Stimulated activated memory B cell treated with anti-CD40 and anti-IgM and Interleukin-4, amounts not matched to agents 10 μg/mL and 1 μg/mL and 100 μg/mL, for 72 hours (primary cell): ENCODE measurements around the gene BAX.

Experiments
- ATAC-seq: fragments of 150-1000 bp; cut with Tn5 transposase; 2 replicates; pipeline ENCODE4 v1.10.0; 2021
- H3K27ac Mint-ChIP-seq: one replicate; pipeline ENCODE4 v1.8.0; 2022; ENCODE audit warnings: mild to moderate bottlenecking, mixed read lengths
- H3K27me3 Mint-ChIP-seq: one replicate; pipeline ENCODE4 v1.8.0; 2022; ENCODE audit warnings: mixed read lengths
- H3K36me3 Mint-ChIP-seq: one replicate; pipeline ENCODE4 v1.8.0; 2022; ENCODE audit warnings: mixed read lengths
- H3K4me1 Mint-ChIP-seq: one replicate; pipeline ENCODE4 v1.8.0; 2022; ENCODE audit warnings: mixed read lengths
- H3K4me3 Mint-ChIP-seq: one replicate; pipeline ENCODE4 v1.8.0; 2022; ENCODE audit warnings: mild to moderate bottlenecking, moderate library complexity, mixed read lengths
- H3K9me3 Mint-ChIP-seq: one replicate; pipeline ENCODE4 v1.8.0; 2022; ENCODE audit warnings: mixed read lengths

Gene BAX

DNA sequence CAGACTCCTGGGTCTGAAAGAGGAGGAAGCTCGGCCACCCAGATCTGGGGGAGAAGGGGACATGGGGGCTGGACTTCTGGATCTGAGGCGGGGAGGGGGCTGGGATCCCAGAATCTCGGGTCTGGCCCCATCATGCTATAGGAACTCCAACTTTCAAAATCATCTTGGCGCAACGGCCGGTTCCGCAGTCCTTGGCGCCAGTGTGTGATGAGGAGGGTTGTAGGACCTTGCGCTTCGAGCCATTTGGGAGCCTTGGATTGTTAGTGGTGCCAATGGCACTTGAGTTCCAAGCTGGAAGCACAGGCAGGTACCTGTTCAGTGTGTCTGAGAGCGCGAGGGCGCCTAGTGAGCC lies 39.3 kb downstream of the BAX start:
- H3K36me3 Mint-ChIP-seq, result peaks cover 35% of the 10 kb centered on the region
- H3K27me3 Mint-ChIP-seq, result no peaks in the 10 kb centered on the region
- H3K27ac Mint-ChIP-seq, result peak overlapping the region; percentile 93
- H3K4me1 Mint-ChIP-seq, result peaks cover 60% of the 10 kb centered on the region
- ATAC-seq, result no peak
- no peaks in the 10 kb centered on the region for H3K9me3 Mint-ChIP-seq
- H3K4me3 Mint-ChIP-seq, result peak overlapping the region; percentile 88

DNA sequence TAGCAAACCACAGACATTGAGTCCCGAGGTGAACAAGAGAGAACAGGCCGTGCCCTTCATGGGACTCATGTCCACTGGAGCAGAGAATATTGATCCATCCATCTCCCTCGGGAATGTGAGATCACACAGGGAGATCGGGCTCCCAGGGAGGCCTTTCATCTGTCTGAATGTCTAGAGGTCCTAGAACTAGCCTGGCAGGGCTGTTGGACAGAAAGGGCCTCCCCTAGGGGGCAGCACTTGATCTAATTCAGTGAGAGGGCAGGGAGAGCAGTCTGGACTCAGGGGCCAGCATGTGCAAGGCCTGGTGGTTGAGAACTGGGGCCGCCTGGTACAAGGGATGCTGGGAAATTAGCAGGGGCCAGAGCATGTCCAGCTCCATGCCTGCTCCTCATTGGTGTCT lies 43.3 kb downstream of the BAX start:
- H3K4me3 Mint-ChIP-seq, result no peak overlapping the region
- H3K27me3 Mint-ChIP-seq, result no peaks in the 10 kb centered on the region
- peaks cover 36% of the 10 kb centered on the region for H3K36me3 Mint-ChIP-seq
- H3K27ac Mint-ChIP-seq, result no peak overlapping the region
- no peaks in the 10 kb centered on the region for H3K9me3 Mint-ChIP-seq
- no peak for ATAC-seq
- peaks cover 44% of the 10 kb centered on the region for H3K4me1 Mint-ChIP-seq

- Mint-ChIP-seq H3K27me3 (no peaks in the 10 kb centered on the region), H3K9me3 (no peaks in the 10 kb centered on the region), H3K27ac (no peak overlapping the region), H3K4me3 (no peak overlapping the region), H3K4me1 (peaks cover 32% of the 10 kb centered on the region), H3K36me3 (peaks cover 46% of the 10 kb centered on the region)
- peak; percentile 80 for ATAC-seq
Observed at GRCh38 chr19:48999481-49000325, 45.0 kb downstream of the BAX start.

DNA sequence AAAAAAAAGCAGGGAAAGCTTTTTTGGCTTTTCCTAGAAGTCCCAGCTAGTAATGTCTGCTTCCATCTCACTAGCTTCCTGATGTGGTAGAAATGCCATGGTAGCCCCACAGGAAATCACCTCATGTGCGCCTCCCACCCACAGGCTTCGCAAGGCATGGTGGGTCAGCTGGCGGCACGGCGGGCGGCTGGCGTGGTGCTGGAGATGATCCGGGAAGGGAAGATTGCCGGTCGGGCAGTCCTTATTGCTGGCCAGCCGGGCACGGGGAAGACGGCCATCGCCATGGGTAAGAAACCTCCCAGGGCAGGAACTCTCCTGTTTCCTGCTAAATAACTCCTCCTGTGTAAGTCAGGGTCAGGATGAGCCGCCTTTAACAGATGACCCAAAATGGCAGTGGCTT lies 49.5 kb downstream of the BAX start:
- H3K27me3 Mint-ChIP-seq, result no peaks in the 10 kb centered on the region
- peaks cover 57% of the 10 kb centered on the region for H3K36me3 Mint-ChIP-seq
- no peaks in the 10 kb centered on the region for H3K9me3 Mint-ChIP-seq
- no peak overlapping the region for H3K4me3 Mint-ChIP-seq
- no peak for ATAC-seq
- H3K4me1 Mint-ChIP-seq, result peaks cover 9% of the 10 kb centered on the region
- H3K27ac Mint-ChIP-seq, result no peak overlapping the region

DNA sequence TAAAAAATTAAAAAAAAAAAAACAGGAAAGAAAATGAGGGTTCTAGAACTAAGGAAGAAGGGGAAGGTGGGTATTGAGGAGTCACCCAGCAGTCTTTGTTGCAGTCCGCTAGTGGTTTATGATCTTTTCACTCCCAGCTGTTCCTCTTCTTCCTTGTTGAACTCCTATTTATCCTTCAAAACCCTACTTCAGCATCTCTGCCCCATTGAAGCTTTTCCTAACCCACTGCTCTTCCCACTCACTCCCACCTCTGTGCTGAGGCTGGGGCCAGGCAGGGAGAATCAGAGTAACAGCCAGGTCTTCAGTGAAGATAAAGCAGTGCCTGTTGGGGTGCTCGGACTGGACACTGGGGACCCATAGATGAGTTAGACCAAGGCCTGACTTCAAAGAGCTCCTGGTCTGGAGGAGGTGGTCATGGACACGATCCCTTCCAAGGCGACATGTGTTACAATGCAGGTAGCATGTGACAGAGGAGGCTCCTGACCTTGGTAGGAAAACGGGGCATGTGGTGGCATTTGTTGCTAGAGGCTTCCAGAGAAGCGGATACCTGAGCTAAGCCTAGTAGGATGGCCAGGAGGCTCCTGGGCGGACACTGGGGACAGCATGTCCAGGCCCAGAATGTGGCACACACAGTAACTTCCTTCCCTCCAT lies 50.4 kb downstream of the BAX start:
- H3K4me1 Mint-ChIP-seq, result peaks cover under 1% of the 10 kb centered on the region
- no peak overlapping the region for H3K4me3 Mint-ChIP-seq
- H3K27me3 Mint-ChIP-seq, result no peaks in the 10 kb centered on the region
- no peak overlapping the region for H3K27ac Mint-ChIP-seq
- peaks cover 55% of the 10 kb centered on the region for H3K36me3 Mint-ChIP-seq
- H3K9me3 Mint-ChIP-seq, result no peaks in the 10 kb centered on the region
- no peak for ATAC-seq

DNA sequence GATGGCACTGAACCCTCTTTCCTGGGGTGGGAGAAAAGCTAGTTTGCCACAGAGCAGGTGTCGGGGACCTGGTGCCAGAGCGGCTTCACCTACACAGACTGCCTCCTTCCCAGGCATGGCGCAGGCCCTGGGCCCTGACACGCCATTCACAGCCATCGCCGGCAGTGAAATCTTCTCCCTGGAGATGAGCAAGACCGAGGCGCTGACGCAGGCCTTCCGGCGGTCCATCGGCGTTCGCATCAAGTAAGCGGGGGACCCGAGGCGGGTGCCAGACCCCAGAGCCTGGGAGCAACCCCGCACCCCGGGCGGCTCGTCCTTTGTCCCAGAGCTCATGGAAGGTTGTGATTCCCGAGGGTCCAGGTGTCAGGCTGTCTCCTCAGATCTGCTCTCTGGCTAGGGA lies 52.2 kb downstream of the BAX start:
- H3K4me1 Mint-ChIP-seq, result no peaks in the 10 kb centered on the region
- H3K4me3 Mint-ChIP-seq, result no peak overlapping the region
- H3K36me3 Mint-ChIP-seq, result peaks cover 70% of the 10 kb centered on the region
- ATAC-seq, result no peak
- H3K27ac Mint-ChIP-seq, result no peak overlapping the region
- no peaks in the 10 kb centered on the region for H3K27me3 Mint-ChIP-seq
- H3K9me3 Mint-ChIP-seq, result no peaks in the 10 kb centered on the region

GRCh38 chr19:49009828-49010227 lies 55.2 kb downstream of the BAX start:
- H3K27me3 Mint-ChIP-seq, result no peaks in the 10 kb centered on the region
- H3K4me3 Mint-ChIP-seq, result no peak overlapping the region
- no peaks in the 10 kb centered on the region for H3K4me1 Mint-ChIP-seq
- H3K9me3 Mint-ChIP-seq, result no peaks in the 10 kb centered on the region
- no peak overlapping the region for H3K27ac Mint-ChIP-seq
- no peak for ATAC-seq
- peaks cover 50% of the 10 kb centered on the region for H3K36me3 Mint-ChIP-seq

DNA sequence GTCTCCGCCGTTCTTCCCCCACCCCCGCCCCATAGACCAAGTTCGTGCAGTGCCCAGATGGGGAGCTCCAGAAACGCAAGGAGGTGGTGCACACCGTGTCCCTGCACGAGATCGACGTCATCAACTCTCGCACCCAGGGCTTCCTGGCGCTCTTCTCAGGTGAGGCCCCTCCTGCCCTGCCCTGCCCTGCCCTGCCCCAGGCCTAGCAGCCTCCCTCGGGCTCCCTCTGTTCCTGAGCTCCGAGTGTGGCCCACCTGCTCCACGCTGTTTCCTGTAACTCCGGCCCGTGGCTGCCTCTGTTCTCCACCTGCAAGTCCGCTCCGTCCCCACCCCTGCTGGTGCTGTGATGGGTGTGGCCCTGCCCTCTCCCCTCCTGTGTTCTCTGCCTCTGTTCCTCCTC lies 55.8 kb downstream of the BAX start:
- Mint-ChIP-seq H3K4me1 (no peaks in the 10 kb centered on the region), H3K27me3 (no peaks in the 10 kb centered on the region), H3K9me3 (no peaks in the 10 kb centered on the region), H3K27ac (no peak overlapping the region), H3K4me3 (no peak overlapping the region), H3K36me3 (peaks cover 50% of the 10 kb centered on the region)
- no peak for ATAC-seq

DNA sequence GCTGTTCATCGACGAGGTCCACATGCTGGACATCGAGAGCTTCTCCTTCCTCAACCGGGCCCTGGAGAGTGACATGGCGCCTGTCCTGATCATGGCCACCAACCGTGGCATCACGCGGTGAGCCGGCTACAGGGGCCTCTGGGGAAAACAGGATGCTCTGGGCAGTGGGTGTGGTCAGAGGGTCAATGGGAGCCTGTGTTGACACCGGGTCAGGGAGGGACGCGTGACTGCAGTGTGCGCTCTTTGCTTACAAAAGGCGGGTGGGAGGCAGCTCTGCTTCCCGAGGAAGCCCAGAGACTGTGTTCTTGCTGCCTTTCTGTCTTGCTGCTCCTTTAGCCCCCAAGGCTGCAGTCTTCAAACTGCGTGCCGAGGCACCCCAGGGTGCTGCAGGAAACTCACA lies 56.5 kb downstream of the BAX start:
- no peak overlapping the region for H3K4me3 Mint-ChIP-seq
- H3K4me1 Mint-ChIP-seq, result no peaks in the 10 kb centered on the region
- no peak overlapping the region for H3K27ac Mint-ChIP-seq
- H3K9me3 Mint-ChIP-seq, result no peaks in the 10 kb centered on the region
- H3K27me3 Mint-ChIP-seq, result no peaks in the 10 kb centered on the region
- H3K36me3 Mint-ChIP-seq, result peaks cover 50% of the 10 kb centered on the region
- no peak for ATAC-seq
